K562 (cell line): ENCODE measurements around the gene EVL. TPM values are rescaled to one million over a fixed set of nuclear protein-coding genes. Genes with fewer than 3 reads are reported as not detected.

Experiments
- ATAC-seq: fragments of 200-7000 bp; cut with Tn5 transposase; 3 replicates; pipeline ENCODE4 v1.9.1; 2020; ENCODE audit warnings: moderate library complexity
- BruUV-seq: library from RNA; stranded (reverse); fragments of 400-500 nt; replicated peaks from 2 replicates; lab custom pipeline; 2021; lab: Mats Ljungman, UMichigan
- CTCF ChIA-PET: fragments of 300-600 bp; formaldehyde crosslinking; extraction: SDS; loops from one replicate; lab custom pipeline; 2021; ENCODE audit warnings: low intra/inter-chr PET ratio; lab: Yijun Ruan, JAX
- POLR2A ChIA-PET: fragments of 300-600, 350-650 bp; sonication (Branson Sonifier 250); formaldehyde crosslinking; extraction: SDS; loops from one replicate; lab custom pipeline; 2021; ENCODE audit warnings: antibody characterized with exemption, inconsistent platforms; lab: Yijun Ruan, JAX
- DNase-seq, 4 experiments: peaks; one replicate each; pipeline versions ENCODE4 v3.0.0 to v3.0.0-alpha.2; 2011 to 2018; ENCODE audit warnings: low spot score in 3 of 4, mixed read lengths in 3 of 4; ENCODE audit errors: extremely low read depth in 1 of 4
- FAIRE-seq: peaks from 2 replicates; lab custom pipeline; 2011; peaks lifted over from hg19 to GRCh38; lab: Jason Lieb, UNC
- H2AFZ ChIP-seq: 2 replicates; pipeline ENCODE4 v1.6.0; 2011; ENCODE audit warnings: low read depth, low read length, control low read depth, inconsistent platforms
- H3K27ac ChIP-seq: fragments of 200-600 bp; 3 replicates; pipeline ENCODE4 v1.8.0; 2011; ENCODE audit warnings: low read depth, mild to moderate bottlenecking, control low read depth, inconsistent platforms, low read length, moderate library complexity, mixed read lengths; ENCODE audit errors: extremely low read depth
- H3K27me3 ChIP-seq, 2 experiments: fragments of 300-600 bp in 1 of 2; 2 replicates in 1 of 2; 3 replicates in 1 of 2; pipeline versions ENCODE4 v1.6.0 to v1.8.0; 2011; ENCODE audit warnings: inconsistent platforms in 2 of 2, low read length in 2 of 2, mild to moderate bottlenecking in 1 of 2, mixed read lengths in 1 of 2, moderate library complexity in 1 of 2; ENCODE audit not compliant: control insufficient read depth in 2 of 2, insufficient read depth in 2 of 2
- H3K36me3 ChIP-seq: fragments of 300-600 bp; 3 replicates; pipeline ENCODE4 v1.8.0; 2011; ENCODE audit warnings: mild to moderate bottlenecking, low read length, inconsistent platforms; ENCODE audit not compliant: control insufficient read depth, insufficient read depth
- H3K4me1 ChIP-seq, 2 experiments: fragments of 200-600 bp in 1 of 2; replicated peaks in 1 of 2; 2 replicates in 1 of 2; 3 replicates in 1 of 2; pipeline versions ENCODE4 v1.5.1 to v1.8.0; 2011; ENCODE audit warnings: inconsistent platforms in 2 of 2, low read length in 2 of 2, mild to moderate bottlenecking in 1 of 2, mixed read lengths in 1 of 2, moderate library complexity in 1 of 2; ENCODE audit not compliant: control insufficient read depth in 2 of 2, insufficient read depth in 2 of 2
- H3K4me2 ChIP-seq: 2 replicates; pipeline ENCODE4 v1.6.1; 2011; ENCODE audit warnings: low read length, control low read depth, inconsistent platforms, mixed read lengths; ENCODE audit not compliant: insufficient read depth
- H3K4me3 ChIP-seq: fragments of 200-600 bp; sonication (generic), shearing (Covaris generic); 2 replicates; pipeline ENCODE4 v1.5.1; 2016; ENCODE audit warnings: control low read depth, inconsistent platforms
- H3K79me2 ChIP-seq: fragments of 200-600 bp; 3 replicates; pipeline ENCODE4 v1.8.0; 2011; ENCODE audit warnings: low read length, inconsistent platforms; ENCODE audit not compliant: control insufficient read depth, insufficient read depth
- H3K9ac ChIP-seq, 2 experiments: 2 replicates each; pipeline versions ENCODE4 v1.6.0 to v1.6.1; 2011; ENCODE audit warnings: low read depth in 2 of 2, low read length in 2 of 2, control low read depth in 1 of 2, inconsistent platforms in 1 of 2, mild to moderate bottlenecking in 1 of 2, mixed read lengths in 1 of 2; ENCODE audit not compliant: insufficient read depth in 1 of 2
- H3K9me1 ChIP-seq: one replicate; pipeline ENCODE4 v1.6.0; 2011; ENCODE audit warnings: inconsistent platforms, mild to moderate bottlenecking, low read length, moderate library complexity; ENCODE audit not compliant: control insufficient read depth, insufficient read depth
- H3K9me3 ChIP-seq: replicated peaks from 2 replicates; pipeline ENCODE4 v1.5.1; 2011; ENCODE audit warnings: low read depth, low read length, inconsistent platforms; ENCODE audit not compliant: control insufficient read depth, insufficient read depth
- H4K20me1 ChIP-seq: replicated peaks from 2 replicates; pipeline ENCODE4 v1.6.1; 2011; ENCODE audit warnings: low read length, inconsistent platforms, mixed read lengths; ENCODE audit not compliant: control insufficient read depth, insufficient read depth
- RNF2 ChIP-seq: sonication (generic); IDR thresholded peaks from 2 replicates; pipeline ENCODE4 v1.6.1; 2016
- ZFP36 ChIP-seq: fragments of 150-350 bp; IDR thresholded peaks from 2 replicates; pipeline ENCODE4 v1.6.1; 2018; ENCODE audit warnings: low read length, low read depth; ENCODE audit not compliant: partially characterized antibody
- ZNF23 ChIP-seq: fragments of 250-450 bp; sonication (Bioruptor Pico); IDR thresholded peaks from 2 replicates; pipeline ENCODE4 v1.4.0; 2020; ENCODE audit warnings: mild to moderate bottlenecking
- WGBS: fragments of 100-300 bp; shearing (Covaris generic); methylation state at CpG from one replicate; pipeline ENCODE4 v1.1.6; 2016; ENCODE audit warnings: low coverage, mixed read lengths; ENCODE audit not compliant: insufficient coverage; ENCODE audit errors: missing lambda C conversion rate; 5-methylcytosine and 5-hydroxymethylcytosine counted together
- in situ Hi-C: fragments of 300-500 bp; cut with MboI; formaldehyde crosslinking; loops from 4 replicates; pipeline ENCODE4 v1.15.0; 2018; ENCODE audit warnings: inconsistent platforms, mixed read lengths
- intact Hi-C: fragments of 100-400 bp; cut with micrococcal nuclease; formaldehyde crosslinking; loops from 2 replicates; pipeline ENCODE4 v1.14.2; 2022
- polyA plus RNA-seq, 8 experiments: library from polyadenylated mRNA; depleted of rRNA in 4 of 8; stranded (reverse) in 5 of 8; unstranded in 3 of 8; fragments of >200 nt; fragmentation: Nextera tagmentation in 2 of 8; fragmentation: Illumina TruSeq in 1 of 8; extraction: Ambion mirVana in 2 of 8; extraction: Trizol in 1 of 8; gene quantifications; 2 replicates each; pipeline versions ENCODE4 v1.2.1 to v1.2.3, GENCODE V29; 2011 to 2014; ENCODE audit warnings: inconsistent platforms in 1 of 8, missing spikeins in 1 of 8
- total RNA-seq, 7 experiments: library from RNA; depleted of rRNA in 6 of 7; stranded (reverse); fragments of >200 nt in 6 of 7; fragmentation: Illumina TruSeq in 2 of 7; extraction: Trizol in 2 of 7; gene quantifications; 2 replicates each; pipeline versions ENCODE4 v1.2.1 to v1.2.3, GENCODE V29; 2011 to 2021; ENCODE audit warnings: low replicate concordance in 1 of 7
- TF ChIP-seq, protein P1 (sequence below): sonication (generic); formaldehyde crosslinking; IDR thresholded peaks from 2 replicates; pipeline ENCODE4 v1.9.0; 2022; ENCODE audit warnings: mild to moderate bottlenecking, missing genetic modification reagents
- TF ChIP-seq, protein P2 (sequence below): sonication (generic); formaldehyde crosslinking; IDR thresholded peaks from 2 replicates; pipeline ENCODE4 v1.8.1; 2023; ENCODE audit warnings: mild to moderate bottlenecking, missing genetic modification reagents
- TF ChIP-seq, protein P3 (sequence below): fragments of 250-450 bp; sonication (Bioruptor Pico); IDR thresholded peaks from 2 replicates; pipeline ENCODE4 v1.4.0; 2020

The EVL gene
- total and polyA plus RNA-seq, 9 of the 15 experiments (the other 6 are each of a cell fraction or from before 2014, with no cell fraction given) = 2.9 to 43.4 (median 23.9) TPM

DNA sequence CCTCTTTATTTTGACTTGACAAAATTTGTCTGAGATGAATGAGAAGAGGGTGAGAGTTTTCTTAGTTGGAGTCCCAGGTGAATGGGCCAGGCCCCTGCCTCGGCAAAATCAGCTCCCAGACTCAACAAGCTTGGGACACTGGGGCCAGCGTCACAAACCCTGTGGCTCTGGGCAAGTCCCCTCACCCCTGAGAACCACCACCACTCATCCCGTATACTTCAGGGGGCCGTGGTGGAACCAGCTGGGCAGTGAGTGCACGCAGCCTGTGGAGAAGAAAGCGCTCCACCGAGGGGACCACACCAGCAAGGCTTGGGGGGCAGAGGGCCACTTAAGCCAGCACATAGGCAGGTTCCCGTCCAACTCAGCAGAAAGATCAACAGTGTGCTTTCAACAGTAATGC is 54.0 kb downstream of the EVL start (continued):
- TF ChIP-seq, protein P1, sequence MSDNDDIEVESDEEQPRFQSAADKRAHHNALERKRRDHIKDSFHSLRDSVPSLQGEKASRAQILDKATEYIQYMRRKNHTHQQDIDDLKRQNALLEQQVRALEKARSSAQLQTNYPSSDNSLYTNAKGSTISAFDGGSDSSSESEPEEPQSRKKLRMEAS (CRISPR knock-in tag) = no peak
- no peak for TF ChIP-seq ZNF23 (CRISPR knock-in tag)
- no peak for TF ChIP-seq RNF2

DNA sequence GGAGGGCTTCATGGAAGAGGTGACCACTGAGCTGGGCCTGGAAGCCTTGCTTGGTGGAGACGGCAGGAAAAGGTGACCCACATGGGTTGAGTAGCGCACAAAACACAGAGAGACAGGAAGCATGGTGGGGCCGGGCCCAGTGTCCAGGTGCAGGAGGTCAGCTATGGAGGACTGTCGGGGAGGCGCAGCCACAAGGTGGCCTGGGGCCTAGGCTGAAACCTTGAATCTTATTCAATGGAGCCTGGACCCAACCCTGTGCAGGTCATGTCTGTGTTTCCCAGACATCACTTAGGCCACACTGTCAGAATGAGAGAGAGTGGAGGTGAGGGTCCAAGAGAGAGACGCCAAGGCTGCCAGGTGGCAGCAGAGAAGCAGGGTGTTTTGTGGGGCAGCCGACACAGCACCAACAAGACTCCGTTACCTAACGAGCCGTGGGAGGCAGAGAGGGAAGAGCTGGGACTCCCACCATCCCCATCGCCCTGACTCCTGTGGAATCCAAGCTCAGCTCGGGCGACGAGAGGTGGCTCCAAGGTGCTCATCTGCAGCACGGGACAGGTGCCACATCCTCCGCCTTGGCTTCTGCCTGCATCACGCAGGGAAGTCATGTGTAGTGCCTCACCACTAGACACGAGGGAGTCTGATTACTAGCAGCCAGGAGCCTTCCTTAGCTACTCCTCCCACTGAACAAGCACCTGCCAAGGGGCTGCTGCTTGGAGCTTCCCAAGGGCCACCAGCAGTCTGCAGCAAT is 55.5 kb downstream of the EVL start:
- ChIA-PET POLR2A (interaction anchor here (0.7 kb wide), 1 partner anchor 11 kb away, joined by 3 read pairs; no protein-coding TSS in a partner anchor), CTCF (no interaction called here)
- ATAC-seq = no peak
- BruUV-seq = no TSS peak
- no peaks in the 10 kb centered on the region for H3K4me1 ChIP-seq
- FAIRE-seq = no peak
- peak overlapping the region in 1 of 2 experiments; percentile 6; a peak in 2 of 4 replicates for H3K9ac ChIP-seq
- no peak overlapping the region for H2AFZ ChIP-seq
- intact Hi-C loops (no loop called here), in situ Hi-C loops (no loop called here)
- WGBS = 85% methylated on average over 7 of the region's 18 CpGs
- H3K9me3 ChIP-seq = no peaks in the 10 kb centered on the region
- H3K27me3 ChIP-seq = no peaks in the 10 kb centered on the region
- H3K4me3 ChIP-seq = no peak overlapping the region
- H3K4me2 ChIP-seq = no peak overlapping the region
- no peaks in the 10 kb centered on the region for H3K9me1 ChIP-seq
- no peak for DNase-seq
- H3K79me2 ChIP-seq = no peaks in the 10 kb centered on the region
- peaks cover 11% of the 10 kb centered on the region; the same call in 2 of the 3 replicates for H3K36me3 ChIP-seq
- no peaks in the 10 kb centered on the region for H4K20me1 ChIP-seq
- peak; percentile 27 for TF ChIP-seq ZFP36
- TF ChIP-seq, protein P2, sequence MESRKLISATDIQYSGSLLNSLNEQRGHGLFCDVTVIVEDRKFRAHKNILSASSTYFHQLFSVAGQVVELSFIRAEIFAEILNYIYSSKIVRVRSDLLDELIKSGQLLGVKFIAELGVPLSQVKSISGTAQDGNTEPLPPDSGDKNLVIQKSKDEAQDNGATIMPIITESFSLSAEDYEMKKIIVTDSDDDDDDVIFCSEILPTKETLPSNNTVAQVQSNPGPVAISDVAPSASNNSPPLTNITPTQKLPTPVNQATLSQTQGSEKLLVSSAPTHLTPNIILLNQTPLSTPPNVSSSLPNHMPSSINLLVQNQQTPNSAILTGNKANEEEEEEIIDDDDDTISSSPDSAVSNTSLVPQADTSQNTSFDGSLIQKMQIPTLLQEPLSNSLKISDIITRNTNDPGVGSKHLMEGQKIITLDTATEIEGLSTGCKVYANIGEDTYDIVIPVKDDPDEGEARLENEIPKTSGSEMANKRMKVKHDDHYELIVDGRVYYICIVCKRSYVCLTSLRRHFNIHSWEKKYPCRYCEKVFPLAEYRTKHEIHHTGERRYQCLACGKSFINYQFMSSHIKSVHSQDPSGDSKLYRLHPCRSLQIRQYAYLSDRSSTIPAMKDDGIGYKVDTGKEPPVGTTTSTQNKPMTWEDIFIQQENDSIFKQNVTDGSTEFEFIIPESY (CRISPR knock-in tag) = peak; percentile 71
- TF ChIP-seq, protein P3, sequence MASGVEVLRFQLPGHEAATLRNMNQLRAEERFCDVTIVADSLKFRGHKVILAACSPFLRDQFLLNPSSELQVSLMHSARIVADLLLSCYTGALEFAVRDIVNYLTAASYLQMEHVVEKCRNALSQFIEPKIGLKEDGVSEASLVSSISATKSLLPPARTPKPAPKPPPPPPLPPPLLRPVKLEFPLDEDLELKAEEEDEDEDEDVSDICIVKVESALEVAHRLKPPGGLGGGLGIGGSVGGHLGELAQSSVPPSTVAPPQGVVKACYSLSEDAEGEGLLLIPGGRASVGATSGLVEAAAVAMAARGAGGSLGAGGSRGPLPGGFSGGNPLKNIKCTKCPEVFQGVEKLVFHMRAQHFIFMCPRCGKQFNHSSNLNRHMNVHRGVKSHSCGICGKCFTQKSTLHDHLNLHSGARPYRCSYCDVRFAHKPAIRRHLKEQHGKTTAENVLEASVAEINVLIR (CRISPR knock-in tag) = no peak
- TF ChIP-seq, all 486 proteins: peak for 2
- H3K27ac ChIP-seq = no peak overlapping the region
